Keratinocyte (primary cell): ENCODE measurements around the gene AMZ1.

Experiments
- CTCF ChIP-seq, 3 experiments: IDR thresholded peaks in 1 of 3; conservative IDR thresholded peaks in 1 of 3; optimal IDR thresholded peaks in 1 of 3; 2 replicates in 2 of 3; 3 replicates in 1 of 3; pipeline versions ENCODE3 to v1.5.1; 2011; ENCODE audit warnings: low read length in 3 of 3, mild to moderate bottlenecking in 3 of 3, moderate library complexity in 2 of 3, control low read depth in 1 of 3, inconsistent platforms in 1 of 3; ENCODE audit not compliant: insufficient read depth in 2 of 3; ENCODE audit errors: extremely low read depth in 1 of 3
- EZH2 ChIP-seq: IDR thresholded peaks from one replicate; pipeline ENCODE4 v1.6.1; 2012; ENCODE audit warnings: inconsistent platforms, mild to moderate bottlenecking, low read length, moderate library complexity

GRCh38 chr7:2692543-2692942 is 4.5 kb downstream of the AMZ1 start:
- no peak for TF ChIP-seq CTCF (optimal IDR thresholded peaks at IDR 0.05 in 1 of 3, IDR thresholded peaks at IDR 0.05 in 1 of 3, conservative IDR thresholded peaks at IDR 0.05 in 1 of 3; ENCODE audit: extremely low read depth in 1 of 3, insufficient read depth in 2 of 3, low read length in 3 of 3)
- TF ChIP-seq EZH2 = no peak
